Activated CD4-positive, CD25-positive, alpha-beta regulatory T cell (primary cell): Measurements from ENCODE around the gene PLA2G6.
"Not testable (repeated sequence)": the region's sequence is repeated elsewhere in the genome, so short reads cannot be mapped to it uniquely, and the experiment has no call there.

Experiments
- DNase-seq, 4 experiments: peaks; one replicate each; lab custom pipeline; 2025; lab: John Stamatoyannopoulos, UW

The PLA2G6 gene

DNA sequence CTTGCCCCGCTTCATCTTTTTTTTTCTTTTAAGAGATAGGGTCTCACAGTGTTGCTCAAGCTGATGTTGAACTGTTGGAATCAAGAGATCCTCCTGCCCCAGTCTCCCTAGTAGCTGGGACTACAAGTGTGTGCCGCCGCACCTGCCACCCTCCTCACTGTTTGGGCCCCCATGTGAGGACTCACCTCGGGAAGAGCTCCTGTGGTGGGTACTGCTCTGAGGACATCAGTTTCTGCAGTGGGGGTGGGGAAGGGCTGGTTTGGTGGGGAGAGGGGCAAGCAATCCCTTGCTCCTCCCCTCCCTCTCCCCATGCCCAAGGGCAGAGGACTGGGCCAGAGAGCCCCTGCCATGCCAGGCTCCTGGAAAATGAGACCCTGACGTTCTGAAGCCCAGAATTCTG is 96.1 kb downstream of the PLA2G6 start:
- no peak for DNase-seq

DNA sequence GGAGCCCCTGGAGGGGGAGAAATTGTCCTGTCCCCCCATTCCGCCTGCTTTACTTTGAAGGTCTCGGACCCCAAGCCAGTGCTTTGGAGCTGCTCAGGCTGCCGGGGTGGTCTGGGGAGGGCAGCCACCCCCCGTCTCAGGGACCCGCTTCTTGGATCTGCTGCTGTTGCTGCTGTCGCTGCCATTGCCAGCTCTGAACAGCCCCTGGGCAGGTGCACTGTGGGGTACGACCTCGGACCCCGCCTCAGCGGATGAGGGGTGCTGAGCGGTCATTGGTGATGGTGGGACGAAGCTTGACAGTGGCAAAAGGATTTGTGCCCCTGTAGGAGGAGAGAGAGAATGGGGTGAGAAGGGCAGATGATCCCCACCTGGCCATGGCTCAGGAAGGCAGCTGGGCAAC is 96.6 kb downstream of the PLA2G6 start:
- no peak for DNase-seq

DNA sequence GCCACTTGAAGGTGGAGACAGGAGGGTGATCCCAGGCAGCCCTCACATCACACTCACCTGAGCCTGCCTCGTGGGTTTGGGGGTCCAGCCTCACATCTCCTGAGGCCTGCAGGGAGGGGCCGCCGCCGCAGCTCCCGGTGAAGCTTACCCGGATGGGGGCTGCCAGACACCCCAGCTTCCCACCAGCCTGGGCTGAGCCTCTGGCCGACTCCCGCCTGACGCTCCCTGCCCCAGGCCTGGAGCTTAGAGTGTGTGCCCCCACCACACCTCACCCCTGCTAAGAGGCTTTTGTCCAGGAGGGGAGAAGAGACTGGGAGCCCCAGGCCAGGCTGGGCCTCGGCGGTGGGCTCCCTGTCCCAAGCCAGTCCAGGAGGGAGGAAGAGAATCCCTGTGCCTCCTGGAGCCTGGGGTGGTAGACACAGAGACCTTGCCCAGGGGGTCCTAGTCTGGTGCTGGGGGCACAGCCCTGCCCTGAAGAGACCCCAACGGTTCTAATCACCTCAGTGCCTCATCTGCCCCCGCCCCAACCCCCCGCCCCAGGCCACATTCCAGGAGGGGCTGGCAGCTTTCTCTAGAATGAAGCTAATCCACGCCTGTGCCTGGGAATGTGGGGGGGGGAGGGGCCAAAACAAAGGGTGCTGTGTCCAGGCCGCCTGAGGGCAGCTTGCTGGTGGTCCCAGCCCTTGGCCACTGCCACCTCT is 97.5 kb downstream of the PLA2G6 start, which contains the start of gene SLC16A8:
SLC16A8 (minus strand) TSS at position 254 of the 701 bp plus-strand sequence. CDS start 1,311 bp downstream, outside the sequence.
- no peak for DNase-seq

DNA sequence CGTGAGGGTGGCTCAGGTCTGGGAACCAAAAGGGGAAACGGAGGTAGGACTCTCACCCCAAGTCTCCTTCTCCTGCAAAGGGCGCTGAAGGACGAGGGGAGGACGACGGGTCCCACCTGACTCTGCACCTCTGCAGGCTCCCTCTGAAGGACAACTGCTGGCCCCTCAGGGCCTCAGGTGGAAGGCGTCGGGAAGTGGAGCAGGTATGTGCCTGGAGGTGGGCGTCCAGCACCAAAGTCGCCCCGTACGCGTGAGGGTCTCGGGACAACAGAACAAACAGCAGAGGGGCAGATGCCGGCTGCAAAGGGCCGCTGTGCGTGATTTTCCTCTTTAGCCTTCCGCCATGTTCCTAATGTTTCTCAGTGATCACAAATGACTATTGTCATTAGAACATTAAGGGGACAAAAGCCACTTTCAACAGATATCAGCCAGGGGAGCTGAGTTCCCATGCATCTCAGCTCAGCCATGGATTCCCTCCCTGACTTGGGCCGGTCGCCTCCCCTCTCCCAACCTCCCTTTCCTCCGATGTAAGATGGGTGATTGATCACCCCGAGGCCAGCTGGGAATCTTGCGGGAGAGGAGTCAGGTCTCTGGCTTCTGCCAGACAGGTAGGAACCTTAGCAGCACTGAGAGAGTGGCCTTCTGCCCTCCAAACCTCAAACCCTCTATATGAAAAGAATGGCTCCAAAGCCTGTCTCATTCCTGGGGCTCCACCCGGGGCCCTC is 98.5 kb downstream of the PLA2G6 start:
- DNase-seq: no peak

DNA sequence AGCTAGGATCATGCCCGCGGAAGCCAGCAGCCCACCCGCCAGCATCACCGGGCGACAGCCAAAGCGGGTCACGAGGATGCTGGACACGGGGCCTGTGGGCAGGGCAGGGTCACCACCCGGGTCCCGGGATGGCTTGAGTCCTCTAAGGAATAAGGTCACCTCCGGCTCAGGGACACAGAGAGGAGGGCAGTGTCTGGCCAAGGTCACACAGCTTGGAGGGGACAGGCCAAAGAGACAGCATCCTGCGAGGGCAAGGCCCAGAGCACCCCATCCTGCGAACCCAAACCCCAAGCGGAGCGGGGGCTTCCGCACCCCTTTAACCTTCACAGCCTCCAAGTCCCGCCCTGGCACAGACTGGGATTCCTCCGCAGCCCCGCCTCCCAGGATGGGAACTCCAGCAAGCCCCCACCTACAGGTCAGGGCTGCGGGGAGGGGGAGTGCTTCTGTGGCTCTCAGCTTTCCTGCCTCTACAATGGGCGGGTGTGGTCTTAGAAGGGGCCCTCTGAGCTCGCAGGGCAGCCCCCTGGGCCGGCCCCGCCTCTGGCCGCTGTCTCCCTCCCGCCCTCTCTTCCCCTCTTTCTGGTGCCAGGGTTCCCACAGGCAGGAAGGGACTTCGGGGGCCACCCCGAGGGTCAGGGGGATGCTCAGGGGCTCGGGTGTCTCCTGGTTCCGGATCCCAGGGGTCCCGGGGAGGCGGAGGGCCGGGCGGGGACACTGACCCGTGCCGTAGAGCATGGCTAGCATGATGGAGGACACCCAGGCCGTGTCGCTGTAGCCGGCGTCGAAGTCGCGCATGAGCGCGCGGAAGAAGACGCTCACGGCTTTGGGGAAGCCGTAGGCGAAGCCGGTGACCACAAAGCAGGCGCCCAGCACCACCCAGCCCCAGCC is 99.4 kb downstream of the PLA2G6 start:
- no peak for DNase-seq

DNA sequence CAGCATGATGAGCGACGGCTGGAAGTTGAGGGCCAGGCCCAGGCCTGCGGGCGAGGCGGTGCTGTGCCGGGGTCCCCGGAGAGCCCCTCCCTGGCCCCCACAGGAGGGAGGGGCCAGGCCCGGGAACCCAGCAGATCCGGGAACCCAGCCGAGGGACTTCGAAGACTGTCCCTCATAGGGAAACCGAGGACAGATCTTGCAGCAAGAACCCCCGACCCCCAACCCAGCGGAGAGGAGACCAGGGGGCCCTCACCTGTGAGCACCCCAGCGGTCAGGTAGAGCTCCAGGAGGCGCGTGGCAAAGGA is 100.0 kb downstream of the PLA2G6 start:
- DNase-seq: no peak

DNA sequence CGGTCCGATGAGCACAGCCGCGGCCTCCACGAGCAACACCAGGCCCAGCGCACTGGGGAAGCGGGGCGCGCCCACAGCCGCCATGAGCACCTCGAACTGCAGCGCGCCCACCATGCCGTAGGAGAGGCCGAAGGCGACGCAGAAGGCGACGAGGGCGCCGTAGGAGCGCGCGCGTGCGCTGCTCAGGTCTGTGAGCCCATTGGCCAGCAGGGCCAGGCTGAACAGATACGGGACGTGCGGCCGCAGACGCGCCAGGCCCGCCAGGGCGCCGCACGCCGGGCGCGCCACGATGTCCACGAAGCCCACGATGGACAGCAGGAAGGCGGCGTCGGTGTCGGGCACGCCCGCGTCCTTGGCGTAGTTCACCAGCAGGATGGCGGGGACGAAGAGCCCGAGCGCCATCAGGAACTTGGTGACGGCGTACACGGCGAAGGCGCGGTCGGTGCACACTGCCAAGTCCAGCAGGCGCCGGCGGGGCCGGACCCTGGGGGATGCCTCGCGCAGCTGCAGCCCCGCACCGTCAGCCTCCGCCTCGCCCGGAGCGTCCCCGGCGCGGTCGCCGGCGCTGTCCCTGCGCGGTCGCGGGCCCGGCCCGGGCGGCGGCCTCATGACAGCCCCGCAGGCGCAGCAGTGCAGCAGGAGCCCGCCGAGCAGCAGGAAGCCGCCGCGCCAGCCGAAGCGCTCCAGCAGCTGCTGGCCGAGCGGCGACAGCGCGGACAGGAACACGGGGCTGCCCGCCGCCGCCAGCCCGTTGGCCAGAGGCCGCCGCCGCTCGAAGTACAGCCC is 100.6 kb downstream of the PLA2G6 start:
- no peak for DNase-seq

DNA sequence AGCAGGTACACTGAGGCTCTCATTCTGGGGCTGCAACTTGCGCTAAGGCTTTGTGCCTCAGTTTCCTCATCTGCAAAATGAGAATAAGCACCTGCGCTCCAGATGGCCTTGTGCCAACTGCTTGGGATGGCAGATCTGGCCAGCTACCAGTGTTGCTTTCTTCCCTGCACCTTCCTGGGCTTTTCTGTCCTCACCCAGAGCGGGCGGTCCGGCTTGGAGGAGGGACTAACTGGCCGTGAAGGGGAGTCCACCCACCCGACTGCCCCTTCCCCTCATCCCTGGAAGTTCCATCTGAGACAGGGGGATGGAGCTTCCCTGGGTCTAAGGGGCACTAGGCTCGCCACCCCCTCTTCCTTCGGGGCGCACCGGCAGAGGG is 101.2 kb downstream of the PLA2G6 start:
- no peak for DNase-seq

DNA sequence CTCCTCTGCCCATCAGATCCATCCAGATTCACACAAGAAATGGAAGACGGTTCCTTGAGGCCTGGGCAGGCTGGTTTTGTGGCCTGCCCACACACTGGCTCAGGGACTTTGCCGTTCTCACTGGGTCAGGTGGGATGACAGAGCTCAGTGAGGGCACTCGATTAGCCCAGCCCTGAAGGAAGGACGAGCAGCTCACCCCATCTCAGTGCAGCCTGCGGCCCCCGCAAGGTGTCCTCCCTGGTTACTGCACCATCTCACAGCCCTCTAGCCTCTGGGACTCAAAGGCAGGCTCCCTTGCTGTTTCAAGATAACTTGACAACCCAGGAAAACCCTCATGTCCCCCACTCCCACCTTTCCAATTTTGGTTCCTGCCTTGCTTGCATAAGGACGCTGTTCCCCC is 101.8 kb downstream of the PLA2G6 start:
- no peak for DNase-seq

DNA sequence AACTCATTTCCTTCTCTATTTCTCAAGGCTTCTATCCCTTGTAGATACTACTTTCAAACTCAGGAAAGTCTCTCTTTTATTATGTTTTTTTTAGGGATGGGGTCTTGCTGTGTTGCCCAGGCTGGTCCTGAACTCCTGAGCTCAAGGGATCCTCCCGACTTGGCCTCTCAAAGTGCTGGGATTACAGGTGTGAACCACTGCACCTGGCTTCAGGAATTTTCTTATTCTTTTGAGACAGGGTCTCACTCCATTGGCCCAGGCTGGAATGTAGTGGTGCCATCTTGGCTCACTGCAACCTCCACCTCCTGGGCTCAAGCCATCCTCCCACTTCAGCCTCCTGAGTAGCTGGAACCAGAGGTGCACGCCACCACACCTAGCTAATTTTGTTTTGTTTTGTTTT is 102.4 kb downstream of the PLA2G6 start:
- not testable (repeated sequence) for DNase-seq

DNA sequence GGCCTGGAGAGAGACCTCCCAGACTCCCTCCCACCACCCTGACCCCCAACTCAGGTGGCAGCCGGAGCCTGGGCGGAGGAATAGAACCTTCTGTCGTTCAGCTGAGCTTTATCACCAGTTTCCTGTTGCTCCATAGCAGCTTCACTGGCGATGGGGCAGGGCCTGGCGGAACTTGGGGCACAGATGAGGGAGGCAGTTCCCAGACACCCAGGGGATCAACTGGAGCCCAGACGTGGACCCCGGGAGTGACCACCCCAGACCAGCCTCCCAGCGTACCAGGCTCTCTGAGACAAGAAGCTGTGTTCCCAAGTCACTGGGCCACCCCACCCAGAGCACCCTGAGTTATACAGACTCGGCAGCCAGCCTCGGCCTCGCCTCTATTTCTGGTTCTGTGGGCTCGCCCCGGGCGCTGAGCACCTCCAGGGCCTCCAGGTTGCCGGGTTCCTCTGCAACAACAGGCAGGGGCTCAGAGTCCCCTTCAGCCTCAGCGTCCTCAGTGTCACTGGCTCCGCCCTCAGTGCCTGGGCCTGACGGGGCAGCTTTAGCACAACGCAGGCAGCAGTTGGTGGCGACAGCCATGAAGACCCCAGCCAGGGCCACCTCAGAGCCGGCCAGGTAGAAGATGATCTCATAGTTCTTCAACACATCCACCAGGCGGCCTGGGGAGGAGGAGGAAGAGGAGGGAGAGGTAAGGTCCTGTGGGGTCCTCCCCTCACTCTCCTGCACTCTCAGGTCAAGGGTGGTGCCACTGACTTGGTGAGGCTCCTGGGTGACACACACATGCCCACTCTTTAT is 103.4 kb downstream of the PLA2G6 start:
- DNase-seq: no peak

DNA sequence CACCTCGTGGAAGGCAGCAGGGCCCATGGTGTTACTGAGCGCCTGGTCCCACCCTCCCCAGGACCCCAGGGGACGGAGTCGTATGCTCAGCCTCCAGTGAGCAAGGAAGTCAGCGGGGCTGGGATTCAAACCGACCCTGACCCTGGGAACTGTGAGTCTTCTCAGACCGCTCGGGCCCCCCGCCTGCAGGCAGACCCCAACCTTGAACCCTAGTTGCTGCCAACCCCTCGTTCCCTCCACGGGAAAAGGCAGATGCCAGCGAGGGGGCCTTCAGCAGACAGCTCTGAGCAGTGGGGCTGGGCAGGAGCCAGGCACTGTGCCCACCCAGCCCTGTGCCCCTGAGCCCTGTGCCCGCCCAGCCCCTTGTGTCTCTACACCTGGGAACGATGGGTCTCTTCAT is 104.0 kb downstream of the PLA2G6 start:
- no peak for DNase-seq

DNA sequence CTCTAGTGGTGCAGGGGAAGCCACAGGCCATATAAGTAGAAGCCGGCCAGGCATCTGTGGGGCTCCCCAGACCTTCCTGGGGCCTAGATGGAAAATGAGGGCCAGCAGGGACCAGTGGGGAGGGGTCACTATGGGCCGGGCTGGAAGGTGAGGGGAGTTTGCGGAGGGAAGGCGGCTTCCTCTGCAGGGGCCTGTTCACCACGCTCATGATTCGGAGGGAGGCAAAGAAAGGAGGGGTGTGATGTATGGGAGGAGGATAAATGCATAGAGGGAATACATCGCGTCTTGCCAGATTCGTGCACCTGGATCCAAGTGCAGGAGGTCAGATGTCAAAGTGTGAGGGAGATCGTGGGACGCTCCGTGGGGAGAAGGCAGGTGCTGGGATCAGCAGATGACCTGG is 104.5 kb downstream of the PLA2G6 start:
- DNase-seq: no peak

DNA sequence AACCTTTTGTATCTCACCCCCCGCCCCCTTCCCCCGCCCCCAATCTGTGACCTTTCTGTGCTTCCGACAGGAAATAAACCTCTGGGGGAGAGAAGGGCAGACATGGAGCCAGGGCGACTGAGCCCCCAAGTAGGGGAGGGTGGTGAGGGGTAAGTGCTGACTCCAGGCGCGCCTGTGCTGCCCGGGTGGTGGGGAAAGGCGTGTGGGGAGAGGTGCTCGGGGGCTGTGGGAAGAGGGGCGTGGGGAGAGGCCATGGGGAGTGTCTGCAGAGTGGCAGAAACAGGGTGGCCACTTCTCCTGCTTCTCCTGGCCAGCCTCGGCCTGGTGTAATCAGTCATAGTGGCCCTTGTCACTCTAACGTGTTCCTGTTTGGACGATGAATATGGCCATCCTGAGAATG is 105.7 kb downstream of the PLA2G6 start:
- no peak for DNase-seq

DNA sequence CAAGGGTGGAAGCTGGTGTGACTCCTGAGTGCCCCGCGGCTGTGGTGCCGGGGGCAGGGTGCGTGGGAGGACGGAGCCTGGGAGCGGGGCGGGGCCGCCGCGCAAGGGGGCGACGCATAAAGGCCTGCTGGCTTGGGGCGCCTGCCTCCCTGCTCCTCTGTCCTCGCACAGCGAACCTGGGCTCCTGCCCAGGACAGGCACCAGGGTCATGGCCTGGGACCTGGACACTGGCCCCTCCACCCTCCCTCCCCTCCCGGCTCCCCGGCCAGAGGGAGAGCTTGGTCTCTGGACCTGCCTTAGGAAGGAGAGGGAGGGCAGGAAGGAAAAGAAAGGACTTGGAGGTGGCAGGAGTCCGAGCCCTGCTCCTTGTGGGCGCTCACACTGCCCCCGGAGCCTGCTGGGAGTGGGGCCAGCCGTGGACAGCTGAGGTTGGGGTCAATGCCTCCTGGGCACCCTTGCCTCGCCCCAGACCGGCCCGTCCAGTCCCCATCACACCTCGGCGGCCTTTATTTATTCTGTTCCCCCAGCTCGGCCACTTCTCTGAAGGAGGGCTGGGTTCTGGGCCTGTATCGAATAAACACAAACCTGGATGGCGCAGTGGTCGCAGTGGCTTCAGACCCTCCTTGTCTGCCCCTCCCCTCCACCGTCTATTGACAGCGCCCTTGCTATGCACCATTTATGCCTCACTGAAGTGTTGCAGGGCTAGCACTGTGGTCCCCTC is 106.4 kb downstream of the PLA2G6 start:
- no peak for DNase-seq

DNA sequence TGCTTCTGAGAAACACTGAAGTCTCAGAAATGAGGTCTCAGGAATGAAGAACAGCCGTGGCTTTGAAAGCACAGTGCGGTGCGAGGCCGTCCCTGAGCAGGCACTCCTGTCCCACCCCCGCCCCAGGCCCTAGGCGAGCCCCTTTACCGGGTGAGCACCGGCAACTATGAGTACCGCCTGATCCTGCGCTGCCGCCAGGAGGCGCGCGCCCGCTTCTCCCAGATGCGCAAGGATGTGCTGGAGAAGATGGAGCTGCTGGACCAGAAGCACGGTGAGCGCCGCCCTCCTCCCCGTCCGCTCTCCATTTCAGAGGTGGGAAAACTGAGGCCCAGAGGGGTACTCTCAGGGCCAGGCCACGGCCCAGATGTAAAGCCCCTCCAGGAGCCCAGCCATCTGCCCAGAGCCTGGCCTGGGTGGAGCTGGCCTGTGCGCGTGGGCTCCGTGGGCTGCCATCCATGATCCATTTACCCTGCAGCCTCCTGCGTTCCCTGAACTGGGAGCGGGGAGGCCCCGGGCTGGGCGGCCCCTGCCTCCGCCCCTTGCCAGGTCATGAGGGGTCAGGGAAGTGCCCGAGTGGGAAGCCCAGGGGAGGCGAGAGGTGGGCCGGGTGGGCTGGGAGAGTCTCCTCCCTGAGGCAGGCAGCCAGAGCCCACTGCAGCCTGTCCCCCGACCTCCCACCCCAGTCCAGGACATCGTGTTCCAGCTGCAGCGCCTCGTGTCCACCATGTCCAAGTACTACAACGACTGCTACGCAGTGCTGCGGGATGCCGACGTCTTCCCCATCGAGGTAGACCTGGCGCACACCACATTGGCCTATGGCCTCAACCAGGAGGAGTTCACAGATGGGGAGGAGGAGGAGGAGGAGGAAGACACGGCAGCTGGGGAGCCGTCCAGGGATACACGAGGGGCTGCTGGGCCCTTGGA is 107.2 kb downstream of the PLA2G6 start:
- DNase-seq: no peak

DNA sequence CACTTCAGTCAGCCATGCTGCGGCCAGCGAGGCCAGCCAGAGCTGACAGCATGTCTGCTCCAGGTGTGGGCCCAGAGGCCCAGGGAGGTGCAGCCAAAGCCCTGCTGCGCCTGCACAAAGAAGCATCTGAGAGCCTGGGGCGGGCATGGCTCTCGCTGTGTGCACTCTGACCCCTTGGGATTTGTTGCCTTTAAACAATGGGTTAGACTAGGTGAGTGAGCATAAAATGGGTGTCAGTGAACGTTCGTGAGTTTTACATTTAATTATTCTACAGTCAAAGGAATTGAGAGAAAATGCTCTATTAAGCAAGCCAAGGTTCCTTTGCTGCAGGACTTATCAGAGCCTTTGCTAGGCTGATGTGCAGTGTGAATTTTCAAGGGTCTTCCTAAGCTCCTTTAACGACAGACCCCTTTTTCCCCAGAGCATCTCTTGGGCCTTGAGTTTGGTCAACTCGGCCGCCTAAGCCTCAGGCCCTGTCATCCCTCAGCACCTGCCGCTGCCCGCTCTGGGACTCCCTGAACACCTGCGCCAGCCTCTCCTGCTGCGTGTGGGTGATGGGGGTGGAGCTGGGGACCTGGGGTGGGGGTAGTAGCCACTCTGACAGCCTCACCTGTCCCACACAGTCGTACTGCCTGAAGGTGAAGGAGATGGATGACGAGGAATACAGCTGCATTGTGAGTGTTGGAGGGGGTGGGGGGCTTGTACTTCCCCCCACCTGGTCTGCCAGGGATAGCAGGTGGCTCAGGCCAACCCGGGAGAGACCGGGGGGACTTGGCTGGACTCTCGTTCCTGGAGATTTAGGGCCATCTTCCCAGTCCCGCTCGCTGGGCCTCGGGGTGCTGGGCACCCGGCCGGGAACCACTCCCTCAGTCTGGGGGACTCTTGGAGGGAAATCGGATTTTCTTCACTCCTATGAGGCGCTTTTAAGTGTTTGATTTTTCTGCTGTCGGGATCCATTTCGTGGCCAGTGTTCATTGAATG is 108.2 kb downstream of the PLA2G6 start:
- no peak for DNase-seq
